ENCODE results near the gene LENG8.
"Not testable (repeated sequence)": the region's sequence is repeated elsewhere in the genome, so short reads cannot be mapped to it uniquely, and the experiment has no call there.

Gene LENG8

DNA sequence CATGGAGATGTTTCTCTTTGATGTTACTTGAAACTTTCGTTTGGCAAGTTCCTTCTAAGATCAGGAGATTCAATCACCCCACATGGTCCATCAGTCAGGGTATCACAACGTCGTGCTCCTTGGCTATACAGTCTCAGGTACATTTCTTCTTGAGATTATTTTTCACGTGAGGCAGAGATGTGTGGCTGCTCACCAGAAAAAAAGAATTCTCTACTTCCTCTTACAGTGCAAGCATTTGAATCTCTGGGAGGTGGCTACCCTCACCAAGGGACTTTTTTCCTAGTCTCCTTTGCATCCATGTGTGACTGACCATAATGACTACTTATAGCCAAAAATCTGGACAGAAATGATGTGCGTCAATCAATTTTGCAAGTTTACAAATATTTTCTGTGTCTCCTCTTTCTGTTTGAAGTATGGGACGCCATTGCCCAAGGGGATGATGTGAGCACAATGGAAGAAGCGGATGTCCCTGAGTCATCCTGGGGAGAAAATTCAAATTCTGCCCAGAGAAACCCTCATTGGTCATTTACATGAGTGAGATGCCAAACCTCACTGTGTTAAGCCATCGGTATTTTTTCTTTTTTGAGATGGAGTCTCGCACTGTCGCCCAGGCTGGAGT, 45.1 kb downstream of the LENG8 start:
- no peak overlapping the region for H3K27ac ChIP-seq (replicated peaks)
- H3K4me3 ChIP-seq (replicated peaks; ENCODE audit: insufficient read depth, low read length): no peak overlapping the region
- H3K27me3 ChIP-seq (ENCODE audit: insufficient read depth, poor library complexity, severe bottlenecking): peaks cover 9% of the 10 kb centered on the region
- no peak for DNase-seq (ENCODE audit: low read depth in 1 of 2, low spot score in 1 of 2)
- TF ChIP-seq, protein P1, sequence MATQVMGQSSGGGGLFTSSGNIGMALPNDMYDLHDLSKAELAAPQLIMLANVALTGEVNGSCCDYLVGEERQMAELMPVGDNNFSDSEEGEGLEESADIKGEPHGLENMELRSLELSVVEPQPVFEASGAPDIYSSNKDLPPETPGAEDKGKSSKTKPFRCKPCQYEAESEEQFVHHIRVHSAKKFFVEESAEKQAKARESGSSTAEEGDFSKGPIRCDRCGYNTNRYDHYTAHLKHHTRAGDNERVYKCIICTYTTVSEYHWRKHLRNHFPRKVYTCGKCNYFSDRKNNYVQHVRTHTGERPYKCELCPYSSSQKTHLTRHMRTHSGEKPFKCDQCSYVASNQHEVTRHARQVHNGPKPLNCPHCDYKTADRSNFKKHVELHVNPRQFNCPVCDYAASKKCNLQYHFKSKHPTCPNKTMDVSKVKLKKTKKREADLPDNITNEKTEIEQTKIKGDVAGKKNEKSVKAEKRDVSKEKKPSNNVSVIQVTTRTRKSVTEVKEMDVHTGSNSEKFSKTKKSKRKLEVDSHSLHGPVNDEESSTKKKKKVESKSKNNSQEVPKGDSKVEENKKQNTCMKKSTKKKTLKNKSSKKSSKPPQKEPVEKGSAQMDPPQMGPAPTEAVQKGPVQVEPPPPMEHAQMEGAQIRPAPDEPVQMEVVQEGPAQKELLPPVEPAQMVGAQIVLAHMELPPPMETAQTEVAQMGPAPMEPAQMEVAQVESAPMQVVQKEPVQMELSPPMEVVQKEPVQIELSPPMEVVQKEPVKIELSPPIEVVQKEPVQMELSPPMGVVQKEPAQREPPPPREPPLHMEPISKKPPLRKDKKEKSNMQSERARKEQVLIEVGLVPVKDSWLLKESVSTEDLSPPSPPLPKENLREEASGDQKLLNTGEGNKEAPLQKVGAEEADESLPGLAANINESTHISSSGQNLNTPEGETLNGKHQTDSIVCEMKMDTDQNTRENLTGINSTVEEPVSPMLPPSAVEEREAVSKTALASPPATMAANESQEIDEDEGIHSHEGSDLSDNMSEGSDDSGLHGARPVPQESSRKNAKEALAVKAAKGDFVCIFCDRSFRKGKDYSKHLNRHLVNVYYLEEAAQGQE (IDR thresholded peaks at IDR 0.05; ENCODE audit: insufficient replicate concordance, low read depth): no peak
- TF ChIP-seq GABPA (IDR thresholded peaks at IDR 0.05; ENCODE audit: low read depth): no peak
- no peak for TF ChIP-seq POLR2AphosphoS5 (IDR thresholded peaks at IDR 0.05; ENCODE audit: low read depth)
- TF ChIP-seq, protein P2, sequence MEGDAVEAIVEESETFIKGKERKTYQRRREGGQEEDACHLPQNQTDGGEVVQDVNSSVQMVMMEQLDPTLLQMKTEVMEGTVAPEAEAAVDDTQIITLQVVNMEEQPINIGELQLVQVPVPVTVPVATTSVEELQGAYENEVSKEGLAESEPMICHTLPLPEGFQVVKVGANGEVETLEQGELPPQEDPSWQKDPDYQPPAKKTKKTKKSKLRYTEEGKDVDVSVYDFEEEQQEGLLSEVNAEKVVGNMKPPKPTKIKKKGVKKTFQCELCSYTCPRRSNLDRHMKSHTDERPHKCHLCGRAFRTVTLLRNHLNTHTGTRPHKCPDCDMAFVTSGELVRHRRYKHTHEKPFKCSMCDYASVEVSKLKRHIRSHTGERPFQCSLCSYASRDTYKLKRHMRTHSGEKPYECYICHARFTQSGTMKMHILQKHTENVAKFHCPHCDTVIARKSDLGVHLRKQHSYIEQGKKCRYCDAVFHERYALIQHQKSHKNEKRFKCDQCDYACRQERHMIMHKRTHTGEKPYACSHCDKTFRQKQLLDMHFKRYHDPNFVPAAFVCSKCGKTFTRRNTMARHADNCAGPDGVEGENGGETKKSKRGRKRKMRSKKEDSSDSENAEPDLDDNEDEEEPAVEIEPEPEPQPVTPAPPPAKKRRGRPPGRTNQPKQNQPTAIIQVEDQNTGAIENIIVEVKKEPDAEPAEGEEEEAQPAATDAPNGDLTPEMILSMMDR (IDR thresholded peaks at IDR 0.05; ENCODE audit: insufficient read depth, low read length): no peak
- TF ChIP-seq SPI1 (IDR thresholded peaks at IDR 0.05; ENCODE audit: borderline replicate concordance, low read depth): no peak

DNA sequence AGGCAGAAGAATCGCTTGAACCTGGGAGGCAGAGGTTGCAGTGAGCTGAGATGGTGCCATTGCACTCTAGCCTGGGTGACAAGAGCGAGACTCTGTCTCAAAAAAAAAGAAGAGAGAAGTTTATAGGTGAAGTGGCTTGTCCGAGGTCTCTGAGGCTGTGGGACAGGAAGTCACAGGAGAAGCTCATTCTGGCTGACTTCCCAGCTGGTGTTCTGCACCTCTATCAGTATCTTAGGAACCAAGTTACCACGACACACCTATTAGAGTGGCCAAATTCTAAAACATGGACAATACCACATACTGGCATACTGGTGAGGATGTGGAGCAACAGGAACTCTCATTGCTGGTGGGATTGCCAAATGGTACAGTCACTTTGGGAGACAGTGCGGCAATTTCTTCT, 46.3 kb downstream of the LENG8 start:
- not testable (repeated sequence) for H3K27ac ChIP-seq (replicated peaks); H3K4me3 ChIP-seq (replicated peaks; ENCODE audit: insufficient read depth, low read length); DNase-seq (ENCODE audit: low read depth in 1 of 2, low spot score in 1 of 2); H3K27me3 ChIP-seq (ENCODE audit: insufficient read depth, poor library complexity, severe bottlenecking)

DNA sequence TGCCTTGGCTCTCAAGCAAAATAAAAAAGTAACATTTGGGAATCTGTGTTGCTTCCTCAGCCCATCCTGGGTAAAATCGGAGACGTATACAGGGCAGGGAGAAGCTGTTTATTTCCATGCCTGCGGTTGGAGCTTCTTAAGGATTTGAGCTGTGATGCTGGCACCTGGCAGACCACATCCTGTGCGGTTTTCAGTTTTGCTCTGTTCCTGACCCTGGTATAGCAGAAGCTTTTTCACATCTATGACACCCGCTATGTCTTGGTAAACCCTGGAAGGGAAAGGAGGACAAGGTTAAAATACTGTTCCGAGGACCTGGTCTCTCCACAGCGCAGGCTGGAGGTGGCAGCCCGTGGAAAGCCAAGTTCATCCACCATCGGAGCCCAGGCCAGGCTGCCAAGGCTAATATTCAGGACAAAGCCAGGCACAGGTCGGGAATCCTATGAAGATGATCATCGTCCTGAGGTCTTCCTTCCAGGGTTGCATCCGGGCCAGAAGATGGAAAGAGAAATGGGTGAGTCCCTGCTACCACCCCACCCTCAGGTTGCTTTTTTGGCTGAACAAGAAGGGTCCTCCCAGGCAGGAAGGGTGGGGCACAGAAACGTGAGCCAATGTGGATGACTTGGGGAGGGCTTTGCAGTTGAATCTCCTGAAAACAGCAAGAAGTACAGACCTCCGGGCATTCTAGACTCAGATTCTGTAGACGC, 48.9 kb downstream of the LENG8 start:
- peak overlapping the region; percentile 22 for H3K4me3 ChIP-seq (replicated peaks; ENCODE audit: insufficient read depth, low read length)
- TF ChIP-seq POLR2AphosphoS5 (IDR thresholded peaks at IDR 0.05; ENCODE audit: low read depth): 0 out of 2 replicates have a peak, but pooled peaks have one; percentile 25
- DNase-seq (ENCODE audit: low read depth in 1 of 2, low spot score in 1 of 2): peak in 1 of 2 experiments; percentile 14
- H3K27me3 ChIP-seq (ENCODE audit: insufficient read depth, poor library complexity, severe bottlenecking); H3K27ac ChIP-seq (replicated peaks): not testable (repeated sequence)

DNA sequence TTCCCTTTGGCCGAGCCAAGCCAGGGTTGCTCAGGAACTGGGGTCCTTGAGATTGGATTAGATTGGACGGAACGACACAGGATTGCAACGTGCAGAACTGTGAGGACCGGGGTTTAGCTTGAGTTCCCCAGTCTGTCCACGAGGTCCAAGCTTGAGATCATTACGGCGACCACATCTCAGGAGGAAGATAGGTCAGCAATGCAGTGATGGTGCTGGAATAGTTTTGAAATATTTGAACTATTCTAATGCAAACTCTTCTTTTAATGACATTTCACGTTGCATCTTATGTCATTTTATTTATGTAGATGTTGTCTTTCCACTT, 49.4 kb downstream of the LENG8 start:
- peak; percentile 30 to 32 for DNase-seq (ENCODE audit: low read depth in 1 of 2, low spot score in 1 of 2)
- not testable (repeated sequence) for H3K27ac ChIP-seq (replicated peaks); H3K27me3 ChIP-seq (ENCODE audit: insufficient read depth, poor library complexity, severe bottlenecking)
- H3K4me3 ChIP-seq (replicated peaks; ENCODE audit: insufficient read depth, low read length): peak overlapping the region; percentile 22

DNA sequence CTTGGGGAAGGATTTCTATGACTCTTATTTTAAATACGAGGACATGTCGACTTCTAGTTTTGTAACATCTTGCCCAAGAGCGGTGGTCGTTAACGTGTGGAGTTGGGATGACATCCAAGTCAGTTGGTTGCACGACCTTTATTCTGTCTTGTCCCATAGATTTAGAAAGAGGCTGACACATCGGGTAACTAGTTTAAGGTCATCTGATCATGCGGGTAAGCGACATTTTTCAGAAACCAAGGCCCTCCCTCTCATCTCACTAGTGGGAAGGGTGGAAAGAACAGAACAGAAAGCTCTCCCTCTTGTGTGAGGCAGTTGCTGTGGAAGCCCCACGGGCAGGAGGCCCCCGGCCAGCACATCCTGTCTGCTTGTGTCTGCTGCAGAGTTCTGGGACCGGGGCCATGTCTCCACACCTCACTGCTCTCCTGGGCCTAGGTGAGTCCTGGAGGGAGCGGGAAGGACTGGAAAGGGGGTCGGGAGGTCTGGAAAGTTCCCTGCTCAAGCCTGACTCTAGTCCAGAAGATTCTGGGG, 53.6 kb downstream of the LENG8 start, which contains the start of gene LAIR2:
LAIR2 (plus strand) TSS at position 314 of the 531 bp plus-strand sequence; CDS start at position 402, 88 bp downstream.
- Histone ChIP-seq H3K4me3 (replicated peaks; ENCODE audit: insufficient read depth, low read length) (peak within 1 kb of the TSS; percentile 14), H3K27me3 (ENCODE audit: insufficient read depth, poor library complexity, severe bottlenecking) (peaks cover 13% of the 10 kb centered on the region), H3K27ac (replicated peaks) (no peak within 1 kb of the TSS)
- TF ChIP-seq, protein P2 (IDR thresholded peaks at IDR 0.05; ENCODE audit: insufficient read depth, low read length): no peak
- no peak for TF ChIP-seq POLR2AphosphoS5 (IDR thresholded peaks at IDR 0.05; ENCODE audit: low read depth)
- TF ChIP-seq, protein P1 (IDR thresholded peaks at IDR 0.05; ENCODE audit: insufficient replicate concordance, low read depth): no peak
- no peak for TF ChIP-seq SPI1 (IDR thresholded peaks at IDR 0.05; ENCODE audit: borderline replicate concordance, low read depth)
- no peak for TF ChIP-seq GABPA (IDR thresholded peaks at IDR 0.05; ENCODE audit: low read depth)
- DNase-seq (ENCODE audit: low read depth in 1 of 2, low spot score in 1 of 2): no peak

DNA sequence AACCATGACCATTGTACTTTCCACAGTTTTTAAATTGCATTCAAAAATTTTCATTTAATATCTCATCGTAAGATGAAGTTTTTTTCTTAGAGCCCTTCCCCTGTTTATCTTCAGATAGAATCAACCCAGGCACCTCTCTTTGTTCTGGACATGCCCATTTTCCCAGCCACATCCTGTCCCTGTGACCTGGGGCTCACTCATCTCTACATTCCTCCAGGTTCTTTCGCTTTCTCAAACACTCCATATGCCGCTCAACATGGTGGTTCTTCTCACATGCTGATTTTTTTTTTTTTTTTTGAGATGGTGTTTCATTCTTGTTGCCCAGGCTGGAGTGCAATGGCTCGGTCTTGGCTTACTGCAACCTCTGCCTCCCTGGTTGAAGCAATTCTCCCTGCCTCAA, 56.5 kb downstream of the LENG8 start:
- DNase-seq (ENCODE audit: low read depth in 1 of 2, low spot score in 1 of 2): not testable (repeated sequence)

More for the DNA sequence above, 56.5 kb downstream of the LENG8 start:
- H3K27ac ChIP-seq (replicated peaks); H3K4me3 ChIP-seq (replicated peaks; ENCODE audit: insufficient read depth, low read length); H3K27me3 ChIP-seq (ENCODE audit: insufficient read depth, poor library complexity, severe bottlenecking): not testable (repeated sequence)

Measured in HL-60 (cell line).